ENCODE data around the gene PTPRD. TPM values are rescaled to one million over a fixed set of nuclear protein-coding genes. Genes with fewer than 3 reads are reported as not detected.
"Not testable (repeated sequence)": the region's sequence is repeated elsewhere in the genome, so short reads cannot be mapped to it uniquely, and the experiment has no call there.

The PTPRD gene
- total RNA-seq, 1 experiment from 2014 or later, result not detected

DNA sequence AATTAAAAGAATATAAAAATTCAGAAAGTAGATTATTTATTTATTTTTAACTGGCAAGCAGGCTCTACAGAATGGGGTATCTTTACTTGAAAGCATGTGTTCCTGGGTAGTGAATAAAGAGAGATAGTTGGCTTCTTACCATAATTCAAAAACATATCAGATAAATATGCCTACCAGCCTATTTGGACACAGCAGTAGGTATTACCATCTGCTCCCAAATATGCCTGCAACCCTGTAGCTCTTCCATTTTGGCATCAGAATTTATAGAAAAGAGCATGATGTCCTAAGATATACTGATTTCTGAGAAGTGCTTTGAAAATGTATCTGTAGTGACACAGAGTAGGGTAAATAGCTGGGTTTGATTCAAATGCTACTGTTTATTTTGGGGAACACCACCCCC lies 1512.7 kb downstream of the PTPRD start:
- Histone ChIP-seq H3K27ac (ENCODE audit: low read length) (no peak overlapping the region), H3K27me3 (ENCODE audit: control insufficient read depth, insufficient read depth, low read length) (no peaks in the 10 kb centered on the region), H3K4me3 (ENCODE audit: low read depth in 2 of 2, low read length in 2 of 2) (no peak overlapping the region), H3K9me3 (ENCODE audit: control insufficient read depth, insufficient read depth, low read depth, low read length) (no peaks in the 10 kb centered on the region), H3K36me3 (ENCODE audit: control insufficient read depth, insufficient read depth, low read length) (no peaks in the 10 kb centered on the region), H3K4me1 (ENCODE audit: control insufficient read depth, insufficient read depth, low read length) (no peaks in the 10 kb centered on the region)
- CTCF ChIA-PET, result no interaction called here
- POLR2A ChIA-PET, result no interaction called here
- DNase-seq (ENCODE audit: low read depth, low spot score) (no peak), ATAC-seq (no peak)
- no TSS peak for BruUV-seq (replicated peaks)
- TF ChIP-seq, protein P1, sequence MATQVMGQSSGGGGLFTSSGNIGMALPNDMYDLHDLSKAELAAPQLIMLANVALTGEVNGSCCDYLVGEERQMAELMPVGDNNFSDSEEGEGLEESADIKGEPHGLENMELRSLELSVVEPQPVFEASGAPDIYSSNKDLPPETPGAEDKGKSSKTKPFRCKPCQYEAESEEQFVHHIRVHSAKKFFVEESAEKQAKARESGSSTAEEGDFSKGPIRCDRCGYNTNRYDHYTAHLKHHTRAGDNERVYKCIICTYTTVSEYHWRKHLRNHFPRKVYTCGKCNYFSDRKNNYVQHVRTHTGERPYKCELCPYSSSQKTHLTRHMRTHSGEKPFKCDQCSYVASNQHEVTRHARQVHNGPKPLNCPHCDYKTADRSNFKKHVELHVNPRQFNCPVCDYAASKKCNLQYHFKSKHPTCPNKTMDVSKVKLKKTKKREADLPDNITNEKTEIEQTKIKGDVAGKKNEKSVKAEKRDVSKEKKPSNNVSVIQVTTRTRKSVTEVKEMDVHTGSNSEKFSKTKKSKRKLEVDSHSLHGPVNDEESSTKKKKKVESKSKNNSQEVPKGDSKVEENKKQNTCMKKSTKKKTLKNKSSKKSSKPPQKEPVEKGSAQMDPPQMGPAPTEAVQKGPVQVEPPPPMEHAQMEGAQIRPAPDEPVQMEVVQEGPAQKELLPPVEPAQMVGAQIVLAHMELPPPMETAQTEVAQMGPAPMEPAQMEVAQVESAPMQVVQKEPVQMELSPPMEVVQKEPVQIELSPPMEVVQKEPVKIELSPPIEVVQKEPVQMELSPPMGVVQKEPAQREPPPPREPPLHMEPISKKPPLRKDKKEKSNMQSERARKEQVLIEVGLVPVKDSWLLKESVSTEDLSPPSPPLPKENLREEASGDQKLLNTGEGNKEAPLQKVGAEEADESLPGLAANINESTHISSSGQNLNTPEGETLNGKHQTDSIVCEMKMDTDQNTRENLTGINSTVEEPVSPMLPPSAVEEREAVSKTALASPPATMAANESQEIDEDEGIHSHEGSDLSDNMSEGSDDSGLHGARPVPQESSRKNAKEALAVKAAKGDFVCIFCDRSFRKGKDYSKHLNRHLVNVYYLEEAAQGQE (IDR thresholded peaks at IDR 0.05; ENCODE audit: insufficient read depth in 1 of 2, low read depth in 2 of 2, low read length in 1 of 2), result no peak
- in situ Hi-C loops (cut with HindIII; ENCODE audit: low pct_unique_long_range_greater_than_20kb, low sequenced_read_pairs), result no loop called here
- intact Hi-C loops (cut with micrococcal nuclease; ENCODE audit: unreplicated experiment), result no loop called here

GRCh38 chr9:9099646-9100045 lies 1513.2 kb downstream of the PTPRD start:
- Histone ChIP-seq H3K9me3 (ENCODE audit: control insufficient read depth, insufficient read depth, low read depth, low read length) (no peaks in the 10 kb centered on the region), H3K27me3 (ENCODE audit: control insufficient read depth, insufficient read depth, low read length) (no peaks in the 10 kb centered on the region), H3K4me3 (ENCODE audit: low read depth in 2 of 2, low read length in 2 of 2) (no peak overlapping the region), H3K4me1 (ENCODE audit: control insufficient read depth, insufficient read depth, low read length) (no peaks in the 10 kb centered on the region), H3K27ac (ENCODE audit: low read length) (no peak overlapping the region), H3K36me3 (ENCODE audit: control insufficient read depth, insufficient read depth, low read length) (no peaks in the 10 kb centered on the region)
- TF ChIP-seq CTCF (IDR thresholded peaks at IDR 0.05), result no peak
- TF ChIP-seq TCF7L2 (IDR thresholded peaks at IDR 0.05; ENCODE audit: low read depth, low read length), result no peak
- no peak for TF ChIP-seq SIN3A (IDR thresholded peaks at IDR 0.05; ENCODE audit: borderline replicate concordance, insufficient read depth, low read depth, low read length)
- TF ChIP-seq POLR2AphosphoS5 (IDR thresholded peaks at IDR 0.05; ENCODE audit: low read depth, low read length), result no peak
- TF ChIP-seq, protein P1 (IDR thresholded peaks at IDR 0.05; ENCODE audit: insufficient read depth in 1 of 2, low read depth in 2 of 2, low read length in 1 of 2), result no peak
- in situ Hi-C loops (cut with HindIII; ENCODE audit: low pct_unique_long_range_greater_than_20kb, low sequenced_read_pairs), result no loop called here
- intact Hi-C loops (cut with micrococcal nuclease; ENCODE audit: unreplicated experiment), result no loop called here
- BruUV-seq (replicated peaks), result no TSS peak
- ChIA-PET POLR2A (no interaction called here), CTCF (no interaction called here)
- ATAC-seq (no peak), DNase-seq (ENCODE audit: low read depth, low spot score) (no peak)

GRCh38 chr9:9097254-9097653 lies 1515.5 kb downstream of the PTPRD start:
- intact Hi-C loops (cut with micrococcal nuclease; ENCODE audit: unreplicated experiment); CTCF ChIA-PET: not testable (repeated sequence)

More at GRCh38 chr9:9097254-9097653, 1515.5 kb downstream of the PTPRD start:
- ATAC-seq; H3K9me3 ChIP-seq (ENCODE audit: control insufficient read depth, insufficient read depth, low read depth, low read length); BruUV-seq (replicated peaks); H3K27ac ChIP-seq (ENCODE audit: low read length); DNase-seq (ENCODE audit: low read depth, low spot score); H3K4me3 ChIP-seq (ENCODE audit: low read depth in 2 of 2, low read length in 2 of 2); in situ Hi-C loops (cut with HindIII; ENCODE audit: low pct_unique_long_range_greater_than_20kb, low sequenced_read_pairs); POLR2A ChIA-PET; H3K4me1 ChIP-seq (ENCODE audit: control insufficient read depth, insufficient read depth, low read length); H3K27me3 ChIP-seq (ENCODE audit: control insufficient read depth, insufficient read depth, low read length); H3K36me3 ChIP-seq (ENCODE audit: control insufficient read depth, insufficient read depth, low read length): not testable (repeated sequence)
